ENCODE measurements around the gene TOX3. TPM values are rescaled to one million over a fixed set of nuclear protein-coding genes. Genes with fewer than 3 reads are reported as not detected.

TOX3 gene
- total RNA-seq, 1 donor, result not detected

GRCh38 chr16:52469091-52469490 is 77.9 kb downstream of the TOX3 start:
- H3K27me3 ChIP-seq (ENCODE audit: insufficient read depth, low read length), result no peaks in the 10 kb centered on the region

DNA sequence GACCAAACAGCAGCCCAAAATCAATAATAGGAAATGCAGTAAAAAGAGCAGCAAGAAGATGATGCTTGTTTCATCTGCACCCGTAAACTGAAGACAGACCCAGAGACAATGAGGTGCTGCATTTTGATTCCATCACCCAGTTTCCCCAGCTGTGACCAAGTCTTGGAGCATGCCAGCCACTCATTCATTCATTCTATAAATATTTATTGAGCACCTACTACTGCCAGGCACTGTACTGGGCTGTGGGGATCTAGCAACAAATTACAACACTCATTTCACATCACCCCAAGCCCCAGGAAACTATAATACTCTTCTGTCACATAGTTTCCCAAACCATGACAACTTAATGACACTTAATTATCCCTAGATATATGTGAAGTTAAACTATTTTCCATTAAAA is 79.2 kb downstream of the TOX3 start:
- Histone ChIP-seq H3K4me3 (ENCODE audit: low read length) (no peak overlapping the region), H3K27me3 (ENCODE audit: insufficient read depth, low read length) (no peaks in the 10 kb centered on the region), H3K4me1 (ENCODE audit: insufficient read depth, low read length) (no peaks in the 10 kb centered on the region), H3K9me3 (ENCODE audit: low read depth, low read length) (no peaks in the 10 kb centered on the region)

More at GRCh38 chr16:52469091-52469490, 77.9 kb downstream of the TOX3 start:
- Histone ChIP-seq H3K4me1 (ENCODE audit: insufficient read depth, low read length) (no peaks in the 10 kb centered on the region), H3K9me3 (ENCODE audit: low read depth, low read length) (no peaks in the 10 kb centered on the region), H3K4me3 (ENCODE audit: low read length) (no peak overlapping the region)

DNA sequence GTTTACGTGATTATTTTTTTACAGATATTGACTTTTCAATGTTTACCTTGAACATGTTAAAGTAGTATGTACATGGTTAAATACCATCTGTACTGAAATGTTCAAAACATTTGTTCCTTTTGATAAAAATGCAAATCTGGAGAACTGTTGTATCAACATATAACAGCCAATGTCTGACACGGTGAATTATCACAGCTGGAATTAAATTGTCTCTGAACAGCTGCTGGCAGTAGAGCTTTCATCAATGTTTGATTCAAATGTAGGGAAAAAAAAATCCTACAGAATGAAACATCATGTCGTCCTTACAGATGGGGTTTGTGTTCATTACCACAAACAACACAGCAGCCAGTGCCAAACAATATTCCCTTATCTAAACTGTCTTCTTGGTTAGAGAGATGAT is 79.9 kb downstream of the TOX3 start:
- H3K27me3 ChIP-seq (ENCODE audit: insufficient read depth, low read length), result no peaks in the 10 kb centered on the region
- H3K9me3 ChIP-seq (ENCODE audit: low read depth, low read length), result no peaks in the 10 kb centered on the region
- no peak overlapping the region for H3K4me3 ChIP-seq (ENCODE audit: low read length)
- H3K4me1 ChIP-seq (ENCODE audit: insufficient read depth, low read length), result no peaks in the 10 kb centered on the region

- H3K27me3 ChIP-seq (ENCODE audit: insufficient read depth, low read length), result no peaks in the 10 kb centered on the region
- no peak overlapping the region for H3K4me3 ChIP-seq (ENCODE audit: low read length)
- H3K9me3 ChIP-seq (ENCODE audit: low read depth, low read length), result no peaks in the 10 kb centered on the region
- no peaks in the 10 kb centered on the region for H3K4me1 ChIP-seq (ENCODE audit: insufficient read depth, low read length)
Measured at GRCh38 chr16:52465711-52466267, 81.2 kb downstream of the TOX3 start.

DNA sequence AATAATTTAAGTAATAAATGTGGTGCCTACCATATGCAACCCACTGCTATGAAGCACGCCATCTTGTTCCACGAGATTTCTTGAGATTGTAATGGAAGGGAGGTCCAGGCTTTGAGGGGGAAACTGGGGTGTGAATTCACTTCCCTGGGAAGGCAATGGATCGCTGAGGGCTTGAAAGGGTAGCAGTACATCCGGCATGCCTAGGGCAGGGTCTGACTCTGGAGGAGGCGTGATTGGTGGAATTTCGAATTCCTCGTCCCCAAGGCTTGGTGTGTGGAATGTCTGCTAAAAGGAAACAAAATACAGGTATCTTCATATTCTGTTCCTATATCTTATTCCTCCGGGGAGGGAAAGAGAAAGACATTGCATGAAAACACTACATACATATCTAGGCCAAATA is 83.0 kb downstream of the TOX3 start:
- H3K4me3 ChIP-seq (ENCODE audit: low read length), result no peak overlapping the region
- H3K9me3 ChIP-seq (ENCODE audit: low read depth, low read length), result no peaks in the 10 kb centered on the region
- no peaks in the 10 kb centered on the region for H3K4me1 ChIP-seq (ENCODE audit: insufficient read depth, low read length)
- no peaks in the 10 kb centered on the region for H3K27me3 ChIP-seq (ENCODE audit: insufficient read depth, low read length)

- Histone ChIP-seq H3K27me3 (ENCODE audit: insufficient read depth, low read length) (no peaks in the 10 kb centered on the region), H3K4me1 (ENCODE audit: insufficient read depth, low read length) (no peaks in the 10 kb centered on the region), H3K4me3 (ENCODE audit: low read length) (no peak overlapping the region), H3K9me3 (ENCODE audit: low read depth, low read length) (no peaks in the 10 kb centered on the region)
Measured at GRCh38 chr16:52462816-52463215, 84.1 kb downstream of the TOX3 start.

GRCh38 chr16:52460639-52461178 is 86.2 kb downstream of the TOX3 start:
- no peak overlapping the region for H3K4me3 ChIP-seq (ENCODE audit: low read length)
- no peaks in the 10 kb centered on the region for H3K4me1 ChIP-seq (ENCODE audit: insufficient read depth, low read length)
- H3K27me3 ChIP-seq (ENCODE audit: insufficient read depth, low read length), result no peaks in the 10 kb centered on the region
- H3K9me3 ChIP-seq (ENCODE audit: low read depth, low read length), result no peaks in the 10 kb centered on the region

DNA sequence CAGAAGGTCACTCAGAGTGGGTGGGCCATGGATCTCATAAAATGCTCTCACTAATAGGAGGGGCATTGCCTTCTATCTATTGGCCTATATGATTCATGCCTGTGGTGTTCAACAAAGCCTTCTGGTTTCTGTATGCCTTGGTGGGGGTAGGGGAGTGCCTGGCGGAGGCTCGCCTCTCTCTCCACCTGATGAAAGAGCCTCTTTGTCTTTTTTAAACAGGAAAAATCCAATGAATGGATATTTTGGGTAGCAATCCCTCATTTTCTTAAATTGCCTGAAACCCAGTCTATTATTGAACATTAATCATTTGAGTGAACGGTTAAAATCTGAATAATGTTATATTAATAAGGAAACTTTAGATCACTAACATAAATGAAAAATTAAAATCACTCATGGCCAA is 90.6 kb downstream of the TOX3 start:
- Histone ChIP-seq H3K4me3 (ENCODE audit: low read length) (no peak overlapping the region), H3K4me1 (ENCODE audit: insufficient read depth, low read length) (no peaks in the 10 kb centered on the region), H3K9me3 (ENCODE audit: low read depth, low read length) (no peaks in the 10 kb centered on the region), H3K27me3 (ENCODE audit: insufficient read depth, low read length) (no peaks in the 10 kb centered on the region)

GRCh38 chr16:52455549-52456277 is 91.2 kb downstream of the TOX3 start:
- no peaks in the 10 kb centered on the region for H3K27me3 ChIP-seq (ENCODE audit: insufficient read depth, low read length)
- H3K4me1 ChIP-seq (ENCODE audit: insufficient read depth, low read length), result no peaks in the 10 kb centered on the region
- H3K4me3 ChIP-seq (ENCODE audit: low read length), result no peak overlapping the region
- H3K9me3 ChIP-seq (ENCODE audit: low read depth, low read length), result no peaks in the 10 kb centered on the region

- Histone ChIP-seq H3K4me1 (ENCODE audit: insufficient read depth, low read length) (no peaks in the 10 kb centered on the region), H3K4me3 (ENCODE audit: low read length) (no peak overlapping the region), H3K9me3 (ENCODE audit: low read depth, low read length) (no peaks in the 10 kb centered on the region), H3K27me3 (ENCODE audit: insufficient read depth, low read length) (no peaks in the 10 kb centered on the region)
Measured at GRCh38 chr16:52453644-52454043, 93.3 kb downstream of the TOX3 start.

GRCh38 chr16:52451971-52452421 is 94.9 kb downstream of the TOX3 start:
- Histone ChIP-seq H3K9me3 (ENCODE audit: low read depth, low read length) (no peaks in the 10 kb centered on the region), H3K27me3 (ENCODE audit: insufficient read depth, low read length) (no peaks in the 10 kb centered on the region), H3K4me3 (ENCODE audit: low read length) (no peak overlapping the region), H3K4me1 (ENCODE audit: insufficient read depth, low read length) (no peaks in the 10 kb centered on the region)

- H3K27me3 ChIP-seq (ENCODE audit: insufficient read depth, low read length), result no peaks in the 10 kb centered on the region
- no peaks in the 10 kb centered on the region for H3K9me3 ChIP-seq (ENCODE audit: low read depth, low read length)
- no peak overlapping the region for H3K4me3 ChIP-seq (ENCODE audit: low read length)
- no peaks in the 10 kb centered on the region for H3K4me1 ChIP-seq (ENCODE audit: insufficient read depth, low read length)
Measured at GRCh38 chr16:52450916-52451315, 96.0 kb downstream of the TOX3 start.

- Histone ChIP-seq H3K27me3 (ENCODE audit: insufficient read depth, low read length) (no peaks in the 10 kb centered on the region), H3K4me1 (ENCODE audit: insufficient read depth, low read length) (no peaks in the 10 kb centered on the region), H3K9me3 (ENCODE audit: low read depth, low read length) (no peaks in the 10 kb centered on the region), H3K4me3 (ENCODE audit: low read length) (no peak overlapping the region)
Measured at GRCh38 chr16:52450241-52450640, 96.7 kb downstream of the TOX3 start.

GRCh38 chr16:52446080-52446479 is 100.9 kb downstream of the TOX3 start:
- H3K4me3 ChIP-seq (ENCODE audit: low read length), result no peak overlapping the region
- H3K4me1 ChIP-seq (ENCODE audit: insufficient read depth, low read length), result no peaks in the 10 kb centered on the region
- H3K9me3 ChIP-seq (ENCODE audit: low read depth, low read length), result no peaks in the 10 kb centered on the region
- no peaks in the 10 kb centered on the region for H3K27me3 ChIP-seq (ENCODE audit: insufficient read depth, low read length)

DNA sequence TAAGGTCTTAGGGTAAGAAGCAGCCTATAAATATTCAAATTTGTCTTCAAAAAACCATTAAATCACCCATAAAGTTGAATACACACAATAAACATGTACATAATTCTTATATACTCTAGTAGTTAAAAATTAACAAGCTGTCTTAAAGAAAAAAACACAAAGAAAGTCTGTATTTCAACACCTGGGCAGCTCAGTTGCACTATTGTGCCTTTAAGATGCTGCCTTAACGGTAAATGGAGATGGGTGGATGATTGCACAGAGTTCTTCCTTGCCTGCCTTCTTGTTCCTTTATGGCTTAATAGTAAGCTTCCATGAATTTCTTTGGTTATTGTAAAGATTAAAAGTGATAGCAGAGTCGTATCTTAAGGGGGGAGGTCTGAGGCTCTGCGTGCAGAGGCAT is 105.1 kb downstream of the TOX3 start:
- H3K4me3 ChIP-seq (ENCODE audit: low read length), result no peak overlapping the region
- H3K4me1 ChIP-seq (ENCODE audit: insufficient read depth, low read length), result no peaks in the 10 kb centered on the region
- no peaks in the 10 kb centered on the region for H3K27me3 ChIP-seq (ENCODE audit: insufficient read depth, low read length)
- H3K9me3 ChIP-seq (ENCODE audit: low read depth, low read length), result no peaks in the 10 kb centered on the region

DNA sequence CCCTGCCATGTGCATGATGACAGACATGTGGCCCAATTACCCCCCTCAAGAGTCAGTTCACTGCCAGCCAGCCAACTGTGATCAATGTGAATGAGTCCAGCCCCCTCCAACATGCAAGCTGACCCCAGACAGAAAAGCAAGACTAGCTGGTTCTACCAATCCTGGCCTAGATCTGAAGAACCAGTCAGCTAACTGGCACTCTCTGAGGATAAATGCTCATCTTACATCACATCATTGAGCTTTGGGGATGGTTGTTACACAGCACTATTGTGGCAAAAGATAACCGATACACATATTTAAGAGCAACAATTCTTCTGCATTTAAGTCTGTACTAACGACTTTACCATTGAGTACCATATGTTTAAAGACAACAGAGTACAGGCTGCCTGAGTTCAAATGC is 106.7 kb downstream of the TOX3 start:
- Histone ChIP-seq H3K27me3 (ENCODE audit: insufficient read depth, low read length) (no peaks in the 10 kb centered on the region), H3K4me3 (ENCODE audit: low read length) (no peak overlapping the region)

More for the DNA sequence above, 106.7 kb downstream of the TOX3 start:
- Histone ChIP-seq H3K4me1 (ENCODE audit: insufficient read depth, low read length) (no peaks in the 10 kb centered on the region), H3K9me3 (ENCODE audit: low read depth, low read length) (no peaks in the 10 kb centered on the region)

Data from mononuclear cell (primary cell).